Natural killer cell (primary cell): ENCODE measurements around the gene SMARCD1. TPM values are rescaled to one million over a fixed set of nuclear protein-coding genes. Genes with fewer than 3 reads are reported as not detected.

Source experiments
- ATAC-seq, 3 donors: fragments of 150-1000 bp in 2 of 3; fragments of 200-7000 bp in 1 of 3; cut with Tn5 transposase; 1 replicate in 1 of 3; 2 replicates in 2 of 3; pipeline ENCODE4 v1.10.0; 2021; ENCODE audit warnings: mild to moderate bottlenecking in 2 of 3, moderate library complexity in 2 of 3
- DNase-seq, 2 donors: peaks; one replicate each; pipeline versions ENCODE4 v3.0.0 to v3.0.0-alpha.2; 2013 to 2021; ENCODE audit warnings: mixed read lengths in 1 of 2
- H3K27ac ChIP-seq: one replicate; pipeline ENCODE4 v1.5.1; 2013; ENCODE audit warnings: mild to moderate bottlenecking, low read length
- H3K27me3 ChIP-seq: one replicate; pipeline ENCODE4 v1.6.1; 2013; ENCODE audit warnings: low read length; ENCODE audit not compliant: control insufficient read depth, insufficient read depth
- H3K36me3 ChIP-seq: one replicate; pipeline ENCODE4 v1.6.1; 2013; ENCODE audit warnings: low read length; ENCODE audit not compliant: control insufficient read depth, insufficient read depth
- H3K4me1 ChIP-seq: one replicate; pipeline ENCODE4 v1.6.1; 2013; ENCODE audit warnings: low read length; ENCODE audit not compliant: control insufficient read depth, insufficient read depth
- H3K4me3 ChIP-seq: one replicate; pipeline ENCODE4 v1.5.1; 2013; ENCODE audit warnings: low read length
- H3K9me3 ChIP-seq: one replicate; pipeline ENCODE4 v1.6.1; 2013; ENCODE audit warnings: low read length; ENCODE audit not compliant: control insufficient read depth, insufficient read depth
- H3K27ac Mint-ChIP-seq, 2 donors: one replicate each; pipeline ENCODE4 v1.8.0; 2022; ENCODE audit warnings: mild to moderate bottlenecking in 2 of 2, mixed read lengths in 2 of 2, moderate library complexity in 1 of 2
- H3K27me3 Mint-ChIP-seq, 2 donors: one replicate each; pipeline ENCODE4 v1.8.0; 2022; ENCODE audit warnings: low read depth in 2 of 2, mixed read lengths in 2 of 2
- H3K36me3 Mint-ChIP-seq: one replicate; pipeline ENCODE4 v1.8.0; 2022; ENCODE audit warnings: mixed read lengths
- H3K4me1 Mint-ChIP-seq, 2 donors: one replicate each; pipeline ENCODE4 v1.8.0; 2022; ENCODE audit warnings: mixed read lengths in 2 of 2
- H3K4me3 Mint-ChIP-seq: one replicate; pipeline ENCODE4 v1.8.0; 2022; ENCODE audit warnings: mild to moderate bottlenecking, moderate library complexity, mixed read lengths
- H3K9me3 Mint-ChIP-seq, 2 donors: one replicate each; pipeline ENCODE4 v1.8.0; 2022; ENCODE audit warnings: mixed read lengths in 2 of 2
- WGBS: methylation state at CpG from one replicate; pipeline ENCODE4 v1.1.7; 2013; ENCODE audit warnings: missing lambda C conversion rate; ENCODE audit not compliant: insufficient coverage; 5-methylcytosine and 5-hydroxymethylcytosine counted together
- intact Hi-C: fragments of 100-400 bp; cut with micrococcal nuclease; formaldehyde crosslinking; loops from one replicate; pipeline ENCODE4 v1.14.2; 2022
- total RNA-seq, 4 donors: library from RNA; stranded (reverse); fragments of 120-200 nt in 1 of 4; gene quantifications; one replicate each; pipeline versions ENCODE4 v1.2.3 to v1.2.4, GENCODE V29; 2013 to 2022
- TF ChIP-seq, protein P1 (sequence below): fragments of 200-600 bp; IDR thresholded peaks from one replicate; pipeline ENCODE4 v1.8.0; 2022; ENCODE audit warnings: antibody characterized with exemption

SMARCD1 gene
- total RNA-seq, 3 donors from 2014 or later (not counting 1 experiment from before 2014, with no cell fraction given) = 81.3 to 97.0 (median 88.6) TPM

DNA sequence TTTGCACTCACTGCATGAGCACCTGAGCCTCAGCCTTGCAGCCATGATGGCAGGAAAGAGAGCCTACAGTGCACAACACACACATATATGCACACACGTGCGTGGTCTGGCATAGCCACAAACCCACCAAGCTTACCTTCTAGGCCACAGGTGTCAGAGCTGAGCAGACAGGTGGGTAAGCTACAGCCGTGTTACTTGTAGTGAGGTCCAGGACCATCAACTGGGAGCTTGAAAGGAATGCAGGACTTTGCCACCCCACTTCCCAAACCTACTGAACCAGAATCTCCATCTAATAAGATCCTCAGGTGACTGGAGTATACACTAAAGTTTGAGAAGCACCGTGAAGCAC, 25.0 kb upstream of the SMARCD1 start:
- TF ChIP-seq, protein P1, sequence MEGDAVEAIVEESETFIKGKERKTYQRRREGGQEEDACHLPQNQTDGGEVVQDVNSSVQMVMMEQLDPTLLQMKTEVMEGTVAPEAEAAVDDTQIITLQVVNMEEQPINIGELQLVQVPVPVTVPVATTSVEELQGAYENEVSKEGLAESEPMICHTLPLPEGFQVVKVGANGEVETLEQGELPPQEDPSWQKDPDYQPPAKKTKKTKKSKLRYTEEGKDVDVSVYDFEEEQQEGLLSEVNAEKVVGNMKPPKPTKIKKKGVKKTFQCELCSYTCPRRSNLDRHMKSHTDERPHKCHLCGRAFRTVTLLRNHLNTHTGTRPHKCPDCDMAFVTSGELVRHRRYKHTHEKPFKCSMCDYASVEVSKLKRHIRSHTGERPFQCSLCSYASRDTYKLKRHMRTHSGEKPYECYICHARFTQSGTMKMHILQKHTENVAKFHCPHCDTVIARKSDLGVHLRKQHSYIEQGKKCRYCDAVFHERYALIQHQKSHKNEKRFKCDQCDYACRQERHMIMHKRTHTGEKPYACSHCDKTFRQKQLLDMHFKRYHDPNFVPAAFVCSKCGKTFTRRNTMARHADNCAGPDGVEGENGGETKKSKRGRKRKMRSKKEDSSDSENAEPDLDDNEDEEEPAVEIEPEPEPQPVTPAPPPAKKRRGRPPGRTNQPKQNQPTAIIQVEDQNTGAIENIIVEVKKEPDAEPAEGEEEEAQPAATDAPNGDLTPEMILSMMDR = no peak
- H3K27ac Mint-ChIP-seq = no peak overlapping the region
- no peaks in the 10 kb centered on the region for H3K9me3 ChIP-seq
- H3K27ac ChIP-seq = no peak overlapping the region
- peaks cover 24% of the 10 kb centered on the region in 2 donors for H3K4me1 Mint-ChIP-seq
- ATAC-seq (no peak), DNase-seq (no peak)
- H3K9me3 Mint-ChIP-seq = no peaks in the 10 kb centered on the region
- H3K27me3 ChIP-seq = peaks cover 22% of the 10 kb centered on the region
- H3K36me3 Mint-ChIP-seq = no peaks in the 10 kb centered on the region
- intact Hi-C loops = no loop called here
- no peaks in the 10 kb centered on the region for H3K36me3 ChIP-seq
- no peak overlapping the region for H3K4me3 ChIP-seq
- peaks cover 48 to 49% of the 10 kb centered on the region in 2 donors for H3K27me3 Mint-ChIP-seq
- WGBS = 73% methylated on average over 3 of the region's 4 CpGs
- H3K4me1 ChIP-seq = peaks cover 15% of the 10 kb centered on the region
- no peak overlapping the region for H3K4me3 Mint-ChIP-seq

DNA sequence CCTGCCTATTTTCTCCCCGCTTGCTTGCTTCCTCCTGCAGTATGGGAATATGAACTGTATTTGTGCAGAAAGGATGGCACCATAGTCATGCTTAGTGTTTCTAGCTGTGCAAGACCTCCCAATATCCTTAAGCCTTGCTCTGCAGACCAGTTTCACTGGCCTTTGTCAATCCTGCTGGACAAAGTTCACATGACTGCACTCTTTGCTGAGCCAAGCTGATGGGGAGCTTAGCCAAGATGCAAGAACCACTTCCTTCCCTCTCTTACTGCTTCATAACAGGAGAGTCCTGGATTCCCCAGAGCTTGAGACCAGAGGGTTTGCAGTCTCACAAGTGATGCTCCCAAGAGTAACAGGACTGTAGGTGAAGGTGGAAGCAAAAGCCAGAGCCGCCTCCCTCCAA, 24.0 kb upstream of the SMARCD1 start:
- Histone ChIP-seq H3K4me3 (no peak overlapping the region), H3K27me3 (peaks cover 15% of the 10 kb centered on the region), H3K27ac (no peak overlapping the region), H3K4me1 (peaks cover 9% of the 10 kb centered on the region), H3K36me3 (no peaks in the 10 kb centered on the region), H3K9me3 (no peaks in the 10 kb centered on the region)
- Mint-ChIP-seq H3K36me3 (no peaks in the 10 kb centered on the region), H3K9me3 (no peaks in the 10 kb centered on the region), H3K4me1 (peaks cover 18 to 19% of the 10 kb centered on the region in 2 donors), H3K27me3 (peaks cover 40 to 44% of the 10 kb centered on the region in 2 donors), H3K4me3 (no peak overlapping the region), H3K27ac (no peak overlapping the region)
- intact Hi-C loops = no loop called here
- TF ChIP-seq, protein P1 = no peak
- WGBS = no CpG with 5 or more reads among the region's 2 CpGs
- DNase-seq = no peak
- ATAC-seq = no peak

DNA sequence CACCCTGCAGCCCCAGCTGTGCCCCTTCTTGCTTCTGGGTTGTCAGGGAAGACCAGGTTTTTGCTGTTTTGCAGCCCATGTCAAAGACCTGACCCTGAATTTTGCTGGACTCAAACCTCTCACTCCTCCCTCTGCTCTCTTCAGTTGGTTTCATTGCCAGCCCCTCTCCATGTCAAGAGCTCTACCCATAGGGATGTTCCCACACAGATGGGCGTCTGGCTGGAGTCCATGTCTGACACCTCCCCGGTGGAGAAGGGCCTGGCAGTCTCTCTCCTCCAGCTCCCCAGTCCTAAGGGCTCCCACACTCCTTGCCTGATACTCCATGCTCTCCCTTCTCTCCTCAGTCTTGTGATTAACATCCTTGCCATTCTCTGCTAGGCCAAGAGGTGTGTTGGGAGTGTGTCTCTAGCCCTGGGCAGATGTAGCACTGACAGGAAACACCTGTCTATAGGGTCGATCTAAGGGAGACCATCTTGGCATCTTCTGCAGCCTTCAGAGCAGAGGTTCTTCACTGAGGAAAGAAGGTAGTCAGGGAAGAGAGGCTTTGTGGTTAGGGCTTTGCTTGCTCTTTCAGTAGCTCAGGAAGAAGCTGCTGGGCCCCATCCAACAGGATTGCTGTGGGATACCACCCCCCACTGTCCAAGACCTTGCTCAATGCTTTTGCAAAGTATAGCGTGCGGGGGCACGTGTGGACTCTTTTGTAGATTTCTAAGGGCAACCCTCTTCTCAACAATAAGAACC, 23.0 kb upstream of the SMARCD1 start:
- Histone ChIP-seq H3K4me1 (peaks cover 2% of the 10 kb centered on the region), H3K4me3 (no peak overlapping the region), H3K36me3 (no peaks in the 10 kb centered on the region), H3K27me3 (peaks cover 6% of the 10 kb centered on the region), H3K27ac (no peak overlapping the region), H3K9me3 (no peaks in the 10 kb centered on the region)
- no peaks in the 10 kb centered on the region for H3K9me3 Mint-ChIP-seq
- WGBS = 50% methylated on average over 6 of the region's 6 CpGs
- no peaks in the 10 kb centered on the region for H3K36me3 Mint-ChIP-seq
- H3K27ac Mint-ChIP-seq = no peak overlapping the region
- ATAC-seq (no peak), DNase-seq (no peak)
- intact Hi-C loops = no loop called here
- H3K27me3 Mint-ChIP-seq = peaks cover 31 to 34% of the 10 kb centered on the region in 2 donors
- no peak overlapping the region for H3K4me3 Mint-ChIP-seq
- H3K4me1 Mint-ChIP-seq = peaks cover 8 to 9% of the 10 kb centered on the region in 2 donors
- TF ChIP-seq, protein P1 = no peak
